ENCODE data around the gene SLC30A3. TPM values are rescaled to one million over a fixed set of nuclear protein-coding genes. Genes with fewer than 3 reads are reported as not detected.
"Not testable (repeated sequence)": the region's sequence is repeated elsewhere in the genome, so short reads cannot be mapped to it uniquely, and the experiment has no call there.

SLC30A3 gene
- total and polyA plus RNA-seq, 5 donors = 7.3 to 17.3 (median 9.6) TPM

DNA sequence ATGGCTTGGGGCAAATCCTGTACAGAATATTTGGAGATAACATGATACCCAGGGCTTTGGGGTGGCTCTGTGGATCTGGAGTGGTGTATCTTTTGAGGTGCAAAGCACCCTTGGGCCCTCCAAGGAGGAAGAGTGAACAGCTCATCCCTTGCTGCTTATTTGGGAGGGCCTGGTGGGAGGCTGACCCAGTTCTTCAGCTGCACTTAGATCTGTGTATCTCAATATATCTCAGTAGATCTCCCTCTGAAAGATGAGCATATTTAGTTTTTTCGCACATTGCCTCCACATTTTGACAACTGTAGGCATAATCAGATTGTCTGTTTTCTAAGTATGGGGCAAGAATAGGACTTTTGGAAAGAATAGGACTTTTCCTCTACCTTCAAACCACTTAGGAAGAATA, 22.1 kb upstream of the SLC30A3 start:
- DNase-seq = no peak
- Histone ChIP-seq H3K27me3 (ENCODE audit: control insufficient read depth, insufficient read depth) (no peaks in the 10 kb centered on the region), H3K9me3 (ENCODE audit: control insufficient read depth, low read length) (no peaks in the 10 kb centered on the region), H3K27ac (ENCODE audit: low read length) (peak overlapping the region; percentile 7), H3K4me1 (ENCODE audit: control insufficient read depth, insufficient read depth, low read length) (peaks cover 2% of the 10 kb centered on the region), H3K4me3 (ENCODE audit: low read length) (peak overlapping the region; percentile 62)
- intact Hi-C loops (cut with DNase I) = loop anchor here in 3 of 4 donors (5.0 to 10.0 kb wide), 3 partner anchors 38 to 190 kb away; no protein-coding TSS in a partner anchor
- WGBS = 87% methylated on average over 1 of the region's 1 CpG
- ATAC-seq = no peak

DNA sequence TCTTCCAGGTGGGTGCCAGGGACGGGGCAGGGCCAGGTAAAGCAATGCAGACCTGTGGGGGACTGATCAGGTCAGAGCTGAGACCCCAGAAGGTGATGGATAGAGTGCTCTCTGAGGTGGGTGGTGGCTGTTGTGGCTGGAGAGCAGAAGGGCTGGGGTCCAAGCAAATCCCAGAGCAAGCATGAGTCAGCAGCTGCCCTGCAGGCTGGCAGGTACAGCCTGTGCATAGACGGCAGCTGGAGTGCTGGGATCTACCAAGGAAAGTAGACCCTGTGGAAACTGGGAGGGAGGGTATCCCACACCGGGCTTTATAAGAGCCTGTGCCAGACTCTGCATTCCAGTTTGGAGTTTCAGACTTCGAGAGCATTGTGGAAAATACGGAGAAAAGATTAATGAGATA, 20.0 kb upstream of the SLC30A3 start:
- DNase-seq (no peak), ATAC-seq (peak; percentile 54 to 62)

GRCh38 chr2:27281855-27282559, 19.2 kb upstream of the SLC30A3 start, which contains the start of gene TRIM54:
TRIM54 (plus strand) TSS chr2:27282429; CDS start chr2:27282732, 303 bp downstream.
- DNase-seq = no peak
- ATAC-seq = peak; percentile 86 to 88
- Histone ChIP-seq H3K27me3 (ENCODE audit: control insufficient read depth, insufficient read depth) (no peaks in the 10 kb centered on the region), H3K27ac (ENCODE audit: low read length) (peak within 1 kb of the TSS; percentile 99), H3K4me3 (ENCODE audit: low read length) (peak within 1 kb of the TSS; percentile 62), H3K4me1 (ENCODE audit: control insufficient read depth, insufficient read depth, low read length) (no peaks in the 10 kb centered on the region), H3K9me3 (ENCODE audit: control insufficient read depth, low read length) (no peaks in the 10 kb centered on the region)
- intact Hi-C loops (cut with DNase I) = loop anchor here in 3 of 4 donors (5.0 to 10.0 kb wide), 3 partner anchors 35 to 187 kb away; no protein-coding TSS in a partner anchor
- WGBS = 46% methylated on average over 5 of the region's 5 CpGs

More for the DNA sequence above, 20.0 kb upstream of the SLC30A3 start:
- Histone ChIP-seq H3K4me3 (ENCODE audit: low read length) (peak overlapping the region; percentile 62), H3K27ac (ENCODE audit: low read length) (peak overlapping the region; percentile 99), H3K9me3 (ENCODE audit: control insufficient read depth, low read length) (no peaks in the 10 kb centered on the region), H3K27me3 (ENCODE audit: control insufficient read depth, insufficient read depth) (no peaks in the 10 kb centered on the region), H3K4me1 (ENCODE audit: control insufficient read depth, insufficient read depth, low read length) (peaks cover under 1% of the 10 kb centered on the region)
- intact Hi-C loops (cut with DNase I) = loop anchor here in 3 of 4 donors (5.0 to 10.0 kb wide), 3 partner anchors 36 to 188 kb away; no protein-coding TSS in a partner anchor
- WGBS = 24% methylated on average over 5 of the region's 5 CpGs

- intact Hi-C loops (cut with DNase I) = loop anchor here in 3 of 4 donors (5.0 to 10.0 kb wide), 3 partner anchors 34 to 187 kb away; no protein-coding TSS in a partner anchor
- no peaks in the 10 kb centered on the region for H3K4me1 ChIP-seq (ENCODE audit: control insufficient read depth, insufficient read depth, low read length)
- H3K27me3 ChIP-seq (ENCODE audit: control insufficient read depth, insufficient read depth) = no peaks in the 10 kb centered on the region
- no peak overlapping the region for H3K4me3 ChIP-seq (ENCODE audit: low read length)
- ATAC-seq (no peak), DNase-seq (no peak)
- no peaks in the 10 kb centered on the region for H3K9me3 ChIP-seq (ENCODE audit: control insufficient read depth, low read length)
- 52% methylated on average over 3 of the region's 3 CpGs for WGBS
- H3K27ac ChIP-seq (ENCODE audit: low read length) = peak overlapping the region; percentile 99
Observed at GRCh38 chr2:27281442-27281841, 18.6 kb upstream of the SLC30A3 start.

GRCh38 chr2:27280826-27281225, 18.0 kb upstream of the SLC30A3 start:
- peak overlapping the region; percentile 4 for H3K27ac ChIP-seq (ENCODE audit: low read length)
- intact Hi-C loops (cut with DNase I) = loop anchor here in 3 of 4 donors (5.0 to 10.0 kb wide), 3 partner anchors 34 to 186 kb away; no protein-coding TSS in a partner anchor
- 76% methylated on average over 3 of the region's 3 CpGs for WGBS

GRCh38 chr2:27278010-27278409, 15.2 kb upstream of the SLC30A3 start:
- no peak for ATAC-seq
- H3K9me3 ChIP-seq (ENCODE audit: control insufficient read depth, low read length) = no peaks in the 10 kb centered on the region
- H3K27me3 ChIP-seq (ENCODE audit: control insufficient read depth, insufficient read depth) = no peaks in the 10 kb centered on the region
- no peak overlapping the region for H3K27ac ChIP-seq (ENCODE audit: low read length)
- no peak for DNase-seq
- 77% methylated on average over 1 of the region's 1 CpG for WGBS
- no peaks in the 10 kb centered on the region for H3K4me1 ChIP-seq (ENCODE audit: control insufficient read depth, insufficient read depth, low read length)
- no peak overlapping the region for H3K4me3 ChIP-seq (ENCODE audit: low read length)
- intact Hi-C loops (cut with DNase I) = no loop called here

More at GRCh38 chr2:27280826-27281225, 18.0 kb upstream of the SLC30A3 start:
- H3K4me3 ChIP-seq (ENCODE audit: low read length) = no peak overlapping the region
- DNase-seq (no peak), ATAC-seq (no peak)
- no peaks in the 10 kb centered on the region for H3K4me1 ChIP-seq (ENCODE audit: control insufficient read depth, insufficient read depth, low read length)
- H3K9me3 ChIP-seq (ENCODE audit: control insufficient read depth, low read length) = no peaks in the 10 kb centered on the region
- H3K27me3 ChIP-seq (ENCODE audit: control insufficient read depth, insufficient read depth) = no peaks in the 10 kb centered on the region

GRCh38 chr2:27275211-27276150, 12.6 kb upstream of the SLC30A3 start, which contains the start of gene DNAJC5G:
DNAJC5G (plus strand) TSS chr2:27275433; CDS start chr2:27276729, 1,296 bp downstream.
- no peaks in the 10 kb centered on the region for H3K9me3 ChIP-seq (ENCODE audit: control insufficient read depth, low read length)
- H3K27me3 ChIP-seq (ENCODE audit: control insufficient read depth, insufficient read depth) = no peaks in the 10 kb centered on the region
- DNase-seq (no peak), ATAC-seq (no peak)
- no peak within 1 kb of the TSS for H3K27ac ChIP-seq (ENCODE audit: low read length)
- WGBS = 79% methylated on average over 39 of the region's 39 CpGs
- intact Hi-C loops (cut with DNase I) = no loop called here
- peaks cover 6% of the 10 kb centered on the region for H3K4me1 ChIP-seq (ENCODE audit: control insufficient read depth, insufficient read depth, low read length)
- H3K4me3 ChIP-seq (ENCODE audit: low read length) = no peak within 1 kb of the TSS

- intact Hi-C loops (cut with DNase I); H3K27me3 ChIP-seq (ENCODE audit: control insufficient read depth, insufficient read depth); DNase-seq; H3K9me3 ChIP-seq (ENCODE audit: control insufficient read depth, low read length); H3K4me3 ChIP-seq (ENCODE audit: low read length); H3K4me1 ChIP-seq (ENCODE audit: control insufficient read depth, insufficient read depth, low read length): not testable (repeated sequence)
- ATAC-seq = peak; percentile 40 to 53
- WGBS = 53% methylated on average over 15 of the region's 15 CpGs
- peak overlapping the region; percentile 88 for H3K27ac ChIP-seq (ENCODE audit: low read length)
Observed at GRCh38 chr2:27272537-27273522, 10.0 kb upstream of the SLC30A3 start.

GRCh38 chr2:27271631-27272340, 8.9 kb upstream of the SLC30A3 start:
- no peak for DNase-seq
- WGBS = 28% methylated on average over 11 of the region's 11 CpGs
- H3K4me1 ChIP-seq (ENCODE audit: control insufficient read depth, insufficient read depth, low read length) = peaks cover 6% of the 10 kb centered on the region
- no peaks in the 10 kb centered on the region for H3K9me3 ChIP-seq (ENCODE audit: control insufficient read depth, low read length)
- intact Hi-C loops (cut with DNase I) = no loop called here
- H3K27me3 ChIP-seq (ENCODE audit: control insufficient read depth, insufficient read depth) = no peaks in the 10 kb centered on the region
- peak; percentile 85 to 86 for ATAC-seq
- no peak overlapping the region for H3K4me3 ChIP-seq (ENCODE audit: low read length)
- H3K27ac ChIP-seq (ENCODE audit: low read length) = peak overlapping the region; percentile 88

All from right cardiac atrium (tissue), 5 donors.